Measurements from ENCODE around the gene VCAM1. TPM values are rescaled to one million over a fixed set of nuclear protein-coding genes. Genes with fewer than 3 reads are reported as not detected.

The VCAM1 gene
- total RNA-seq, 1 experiment from 2014 or later: 0.07 TPM

DNA sequence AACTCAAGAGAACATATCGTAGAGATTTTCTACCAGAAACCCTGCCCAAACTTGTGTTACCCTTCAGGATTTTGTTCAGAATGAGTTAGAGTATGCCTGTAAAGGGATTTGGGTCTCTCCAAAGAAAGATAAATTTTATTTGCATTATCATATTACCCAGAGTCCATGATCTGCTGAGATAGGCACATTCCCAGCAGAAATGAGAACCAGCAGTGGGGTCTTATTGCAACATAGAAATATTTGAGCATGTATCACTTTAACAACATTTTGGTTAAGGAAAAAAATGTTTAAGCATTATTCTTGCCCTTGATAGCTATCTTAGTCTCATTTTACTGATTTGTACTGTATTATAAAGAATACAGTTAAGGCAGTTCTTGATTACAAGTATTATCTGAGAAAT is 10.6 kb downstream of the VCAM1 start:
- Histone ChIP-seq H3K14ac (ENCODE audit: insufficient read depth, low read length) (no peak overlapping the region), H3K4me1 (ENCODE audit: insufficient read depth, low read length) (no peaks in the 10 kb centered on the region)
- H3K27ac Mint-ChIP-seq: no peak overlapping the region

More for the DNA sequence above, 10.6 kb downstream of the VCAM1 start:
- no peaks in the 10 kb centered on the region for H3K27me3 Mint-ChIP-seq (ENCODE audit: low read depth)
- Histone ChIP-seq H3K79me1 (ENCODE audit: insufficient read depth, low read depth, low read length, poor library complexity, severe bottlenecking) (no peaks in the 10 kb centered on the region), H3K56ac (ENCODE audit: insufficient read length, low read depth, low read length) (no peak overlapping the region), H3K27ac (ENCODE audit: insufficient read length, low read depth, low read length) (no peak overlapping the region), H3K18ac (ENCODE audit: insufficient read length, low read depth, low read length) (no peak overlapping the region), H2AFZ (ENCODE audit: low read length) (no peak overlapping the region), H3K4me2 (ENCODE audit: insufficient read depth, insufficient read length, low read length) (no peak overlapping the region), H4K20me1 (ENCODE audit: control insufficient read depth, insufficient read depth, insufficient read length) (no peaks in the 10 kb centered on the region), H3K9me3 (ENCODE audit: control insufficient read depth, low read depth, low read length) (no peaks in the 10 kb centered on the region), H2BK120ac (ENCODE audit: low read depth, low read length, poor library complexity, severe bottlenecking) (no peak overlapping the region), H3K23me2 (ENCODE audit: insufficient read length, low read depth, low read length, poor library complexity, severe bottlenecking) (no peaks in the 10 kb centered on the region), H3K79me2 (ENCODE audit: insufficient read depth, low read length) (no peaks in the 10 kb centered on the region), H4K5ac (ENCODE audit: insufficient read length, low read depth, low read length) (no peak overlapping the region), H2BK5ac (ENCODE audit: insufficient read length, low read length) (no peak overlapping the region), H2AK5ac (ENCODE audit: insufficient read length, low read length) (no peak overlapping the region), H4K91ac (ENCODE audit: insufficient read length, low read depth, low read length) (no peak overlapping the region), H3K27me3 (ENCODE audit: insufficient read depth, low read length) (no peaks in the 10 kb centered on the region), H3T11ph (ENCODE audit: low read length) (no peak overlapping the region), H3K9ac (ENCODE audit: extremely low read depth, insufficient read length, low read length) (no peak overlapping the region), H2BK20ac (ENCODE audit: low read depth, low read length, poor library complexity, severe bottlenecking) (no peak overlapping the region), H3K23ac (ENCODE audit: insufficient read length, low read depth, low read length) (no peak overlapping the region), H2BK12ac (ENCODE audit: insufficient read length, low read depth, low read length) (no peak overlapping the region), H3K4ac (ENCODE audit: low read depth, low read length) (no peak overlapping the region), H4K8ac (replicated peaks; ENCODE audit: insufficient read length, low read depth, low read length) (no peak overlapping the region), H2BK15ac (ENCODE audit: low read depth, low read length) (no peak overlapping the region)
- H3K36me3 Mint-ChIP-seq (ENCODE audit: insufficient read depth in 1 of 3, low read depth in 3 of 3): no peaks in the 10 kb centered on the region
- H3K9me3 Mint-ChIP-seq: no peaks in the 10 kb centered on the region
- TF ChIP-seq, protein P1, sequence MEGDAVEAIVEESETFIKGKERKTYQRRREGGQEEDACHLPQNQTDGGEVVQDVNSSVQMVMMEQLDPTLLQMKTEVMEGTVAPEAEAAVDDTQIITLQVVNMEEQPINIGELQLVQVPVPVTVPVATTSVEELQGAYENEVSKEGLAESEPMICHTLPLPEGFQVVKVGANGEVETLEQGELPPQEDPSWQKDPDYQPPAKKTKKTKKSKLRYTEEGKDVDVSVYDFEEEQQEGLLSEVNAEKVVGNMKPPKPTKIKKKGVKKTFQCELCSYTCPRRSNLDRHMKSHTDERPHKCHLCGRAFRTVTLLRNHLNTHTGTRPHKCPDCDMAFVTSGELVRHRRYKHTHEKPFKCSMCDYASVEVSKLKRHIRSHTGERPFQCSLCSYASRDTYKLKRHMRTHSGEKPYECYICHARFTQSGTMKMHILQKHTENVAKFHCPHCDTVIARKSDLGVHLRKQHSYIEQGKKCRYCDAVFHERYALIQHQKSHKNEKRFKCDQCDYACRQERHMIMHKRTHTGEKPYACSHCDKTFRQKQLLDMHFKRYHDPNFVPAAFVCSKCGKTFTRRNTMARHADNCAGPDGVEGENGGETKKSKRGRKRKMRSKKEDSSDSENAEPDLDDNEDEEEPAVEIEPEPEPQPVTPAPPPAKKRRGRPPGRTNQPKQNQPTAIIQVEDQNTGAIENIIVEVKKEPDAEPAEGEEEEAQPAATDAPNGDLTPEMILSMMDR (conservative IDR thresholded peaks at IDR 0.05): no peak
- peaks cover 0 to 4% of the 10 kb centered on the region in 2 experiments; a peak in 2 of 4 replicates for H3K4me1 Mint-ChIP-seq
- no peak overlapping the region for H3K4me3 Mint-ChIP-seq
- no CpG with 5 or more reads among the region's 1 CpG for WGBS (ENCODE audit: extremely low coverage, insufficient read length, low lambda C conversion rate)
- no peak for DNase-seq
